Muscle of leg (tissue), 11 donors: Measurements from ENCODE around the gene CPSF4. TPM values are rescaled to one million over a fixed set of nuclear protein-coding genes. Genes with fewer than 3 reads are reported as not detected.

Experiments
- DNase-seq: peaks from one replicate; pipeline ENCODE4 v3.0.0; 2013
- H3K27ac ChIP-seq: one replicate; pipeline ENCODE4 v1.5.1; 2013; ENCODE audit warnings: mild to moderate bottlenecking, low read length, control low read depth
- H3K27me3 ChIP-seq: one replicate; pipeline ENCODE4 v1.6.1; 2013; ENCODE audit warnings: low read length; ENCODE audit not compliant: control insufficient read depth, insufficient read depth
- H3K36me3 ChIP-seq: one replicate; pipeline ENCODE4 v1.6.1; 2013; ENCODE audit warnings: low read length; ENCODE audit not compliant: control insufficient read depth, insufficient read depth
- H3K4me1 ChIP-seq: one replicate; pipeline ENCODE4 v1.6.1; 2013; ENCODE audit warnings: low read length; ENCODE audit not compliant: control insufficient read depth, insufficient read depth
- H3K4me3 ChIP-seq: one replicate; pipeline ENCODE4 v1.5.1; 2013; ENCODE audit warnings: low read length, control low read depth
- H3K9me3 ChIP-seq: replicated peaks from 2 replicates; pipeline ENCODE4 v1.6.1; 2013; ENCODE audit warnings: low read depth, low read length; ENCODE audit not compliant: control insufficient read depth
- WGBS: methylation state at CpG from one replicate; pipeline ENCODE4 v1.1.5; 2013; ENCODE audit warnings: missing lambda C conversion rate; ENCODE audit not compliant: insufficient coverage; 5-methylcytosine and 5-hydroxymethylcytosine counted together
- polyA plus RNA-seq, 8 donors: library from polyadenylated mRNA; unstranded; fragments of 120-200 nt; gene quantifications; one replicate each; pipeline versions ENCODE4 v1.2.1 to v1.2.3, GENCODE V29; 2013; ENCODE audit warnings: inconsistent platforms in 1 of 8, low replicate concordance in 1 of 8; ENCODE audit not compliant: insufficient read length in 8 of 8, insufficient read depth in 1 of 8
- total RNA-seq: library from RNA; stranded (reverse); fragments of 120-200 nt; gene quantifications from one replicate; pipeline ENCODE4 v1.2.4, GENCODE V29; 2013

Gene CPSF4
- total and polyA plus RNA-seq, 9 donors, result 29.2 to 48.3 (median 35.5) TPM

DNA sequence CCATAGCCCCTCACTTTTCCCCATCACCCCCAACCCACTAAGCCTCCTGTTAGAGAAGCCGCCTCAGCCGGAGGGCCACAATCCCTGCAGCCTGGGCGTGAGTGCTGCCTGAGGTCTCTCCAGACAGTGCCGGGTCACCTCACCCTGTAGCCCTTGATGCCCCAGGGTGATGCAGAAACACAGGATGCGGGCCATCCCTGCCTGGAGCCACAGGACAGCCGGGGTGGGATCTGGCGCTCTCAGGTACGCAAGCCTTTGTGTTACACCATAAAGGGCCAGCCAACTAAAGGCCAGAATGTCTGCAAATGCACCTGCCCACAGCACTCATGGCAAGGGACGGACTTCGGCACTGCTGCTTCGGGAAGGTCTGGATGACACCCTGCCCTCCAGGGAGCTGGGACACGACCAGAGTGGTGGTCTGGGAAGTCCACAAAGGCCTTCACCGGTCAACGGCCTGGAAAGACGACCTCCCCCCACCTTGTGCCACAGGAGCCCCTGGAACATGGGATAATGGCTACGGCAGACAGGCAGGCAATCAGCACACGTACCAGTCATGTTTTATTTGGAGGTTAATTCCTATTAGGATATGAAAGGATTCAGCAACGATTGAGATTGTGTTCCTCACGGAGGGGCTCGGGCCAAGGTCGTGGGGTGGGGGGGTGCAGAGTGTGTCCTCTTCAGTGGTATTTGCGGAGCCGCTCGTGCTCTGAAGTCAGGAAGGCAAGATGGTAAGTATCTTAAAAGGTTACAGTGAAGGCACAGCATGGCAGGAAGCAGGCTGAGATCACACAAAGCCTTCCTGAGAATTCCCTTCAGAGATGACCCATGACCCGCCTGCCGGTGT, 19.1 kb downstream of the CPSF4 start:
- Histone ChIP-seq H3K27me3 (no peaks in the 10 kb centered on the region), H3K36me3 (peaks cover 81% of the 10 kb centered on the region), H3K9me3 (no peaks in the 10 kb centered on the region), H3K4me1 (peaks cover 36% of the 10 kb centered on the region), H3K27ac (peak overlapping the region; percentile 7), H3K4me3 (no peak overlapping the region)
- WGBS, result 83% methylated on average over 20 of the region's 26 CpGs
- no peak for DNase-seq

DNA sequence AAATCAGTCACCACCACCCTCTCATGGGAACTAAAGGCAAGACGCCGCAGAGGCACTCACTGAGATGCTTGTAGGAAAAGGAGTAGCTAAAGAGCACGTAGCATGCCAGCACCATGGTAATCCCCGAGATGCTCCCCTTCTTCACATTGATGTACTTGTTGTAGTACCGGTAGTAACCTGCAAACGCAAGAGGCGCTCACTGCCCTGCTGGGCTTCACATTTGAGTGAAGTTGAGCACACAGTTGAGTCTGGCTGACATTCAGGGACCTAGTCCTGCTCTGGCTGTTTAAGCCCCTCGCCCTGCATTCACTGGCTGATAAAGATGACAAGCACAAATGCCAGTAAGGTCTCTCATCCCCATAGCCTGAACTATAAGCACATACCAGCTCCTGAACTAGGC, 20.3 kb downstream of the CPSF4 start:
- 92% methylated on average over 4 of the region's 8 CpGs for WGBS

DNA sequence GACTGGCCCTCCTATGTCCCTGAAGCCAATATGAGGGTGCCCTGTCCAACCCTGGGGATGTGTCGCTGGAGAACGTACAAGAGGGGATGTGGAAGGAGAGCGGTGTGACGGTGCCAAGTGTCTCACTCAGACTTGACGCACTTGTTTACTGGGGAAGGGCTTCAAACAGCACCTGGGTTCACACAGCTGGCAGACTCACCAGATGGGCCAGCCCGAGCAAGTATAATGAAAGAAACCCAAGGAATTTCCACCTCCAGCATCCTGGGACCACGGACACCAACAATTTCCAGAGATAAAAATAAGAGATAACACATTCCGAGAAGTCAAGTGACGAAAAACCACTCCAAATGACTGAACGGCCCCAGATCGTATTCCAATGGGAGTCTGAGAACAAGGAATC, 21.9 kb downstream of the CPSF4 start:
- Histone ChIP-seq H3K36me3 (peaks cover 67% of the 10 kb centered on the region), H3K9me3 (no peaks in the 10 kb centered on the region), H3K27me3 (no peaks in the 10 kb centered on the region), H3K27ac (no peak overlapping the region), H3K4me1 (peaks cover 44% of the 10 kb centered on the region), H3K4me3 (no peak overlapping the region)
- WGBS, result 88% methylated on average over 10 of the region's 11 CpGs
- no peak for DNase-seq

More for the DNA sequence above, 20.3 kb downstream of the CPSF4 start:
- Histone ChIP-seq H3K4me3 (no peak overlapping the region), H3K36me3 (peaks cover 81% of the 10 kb centered on the region), H3K27me3 (no peaks in the 10 kb centered on the region), H3K4me1 (peaks cover 40% of the 10 kb centered on the region), H3K27ac (no peak overlapping the region), H3K9me3 (no peaks in the 10 kb centered on the region)
- DNase-seq, result no peak

DNA sequence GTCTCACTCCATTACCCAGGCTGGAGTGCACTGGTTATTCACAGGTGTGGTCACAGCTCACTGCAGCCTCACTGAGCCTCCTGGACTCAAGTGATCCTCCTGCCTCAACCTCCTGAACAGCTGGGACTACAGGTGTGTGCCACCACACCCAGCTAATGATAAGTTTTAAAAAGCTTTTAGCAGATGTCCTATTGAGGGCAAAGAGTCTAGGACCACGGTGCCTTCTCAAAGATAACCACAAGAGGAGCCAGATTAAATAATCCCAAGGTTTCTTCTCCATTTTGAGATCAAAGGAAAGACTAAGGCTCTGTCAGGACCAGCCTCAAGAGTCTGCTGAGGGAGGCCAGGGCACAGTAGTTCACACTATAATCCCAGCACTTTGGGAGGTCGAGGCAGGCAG, 22.5 kb downstream of the CPSF4 start:
- Histone ChIP-seq H3K4me1 (peaks cover 39% of the 10 kb centered on the region), H3K36me3 (peaks cover 61% of the 10 kb centered on the region), H3K27me3 (no peaks in the 10 kb centered on the region), H3K27ac (no peak overlapping the region), H3K9me3 (no peaks in the 10 kb centered on the region), H3K4me3 (no peak overlapping the region)
- WGBS, result 100% methylated on average over 2 of the region's 2 CpGs
- no peak for DNase-seq

DNA sequence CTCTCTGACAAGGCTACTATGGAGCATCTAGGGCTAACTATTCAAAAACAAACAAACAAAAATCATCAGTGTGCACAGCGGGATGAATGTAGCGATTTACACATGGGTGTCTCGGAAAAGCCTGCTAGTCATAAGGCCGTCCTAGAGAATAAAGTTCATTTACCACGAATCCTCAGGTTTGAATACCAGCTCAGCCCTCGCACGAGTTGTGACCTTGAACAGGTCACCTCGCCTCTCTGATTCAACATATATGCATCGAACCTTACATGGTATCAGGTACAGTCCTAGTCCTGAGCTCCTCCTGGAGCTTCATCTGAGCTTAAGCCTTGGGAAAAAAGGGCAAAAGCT, 26.7 kb downstream of the CPSF4 start:
- DNase-seq, result no peak
- H3K4me1 ChIP-seq, result peaks cover 17% of the 10 kb centered on the region

DNA sequence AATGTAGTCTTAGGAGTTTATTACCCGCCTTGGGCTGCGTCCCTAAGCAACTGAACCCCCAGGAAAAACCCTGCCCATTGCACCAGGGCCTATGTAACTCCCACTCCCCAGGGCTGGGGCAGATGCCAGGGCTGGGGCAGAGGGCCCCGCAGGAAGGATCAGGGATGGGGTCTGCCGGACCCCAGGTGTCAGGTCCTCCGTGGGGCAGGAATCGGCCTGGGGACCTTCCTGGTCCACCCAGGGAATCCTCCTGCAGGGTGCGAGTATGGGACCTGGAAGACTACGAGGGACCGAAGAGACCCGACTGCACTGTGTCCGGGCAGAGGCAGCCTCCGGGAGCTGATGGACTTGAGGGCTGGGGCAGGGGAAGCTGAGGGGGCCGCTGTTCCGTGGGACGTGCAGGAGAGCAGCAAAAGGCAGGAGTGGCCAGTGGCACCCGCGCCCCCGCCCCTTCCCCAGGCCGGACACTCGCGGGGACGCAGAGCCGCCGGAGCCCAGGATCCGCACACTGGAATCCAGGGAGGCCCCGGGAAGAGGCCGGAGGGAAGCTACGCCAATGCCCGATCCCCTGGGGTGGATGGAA, 29.7 kb downstream of the CPSF4 start:
- WGBS, result 84% methylated on average over 25 of the region's 29 CpGs
- Histone ChIP-seq H3K27ac (no peak overlapping the region), H3K4me1 (peaks cover 19% of the 10 kb centered on the region), H3K36me3 (peaks cover 8% of the 10 kb centered on the region), H3K4me3 (no peak overlapping the region), H3K9me3 (no peaks in the 10 kb centered on the region), H3K27me3 (peaks cover 3% of the 10 kb centered on the region)
- DNase-seq, result no peak

More for the DNA sequence above, 26.7 kb downstream of the CPSF4 start:
- Histone ChIP-seq H3K4me3 (peak overlapping the region; percentile 98), H3K36me3 (peaks cover 21% of the 10 kb centered on the region), H3K27me3 (peaks cover 3% of the 10 kb centered on the region), H3K9me3 (no peaks in the 10 kb centered on the region), H3K27ac (peak overlapping the region; percentile 75)
- WGBS, result 15% methylated on average over 8 of the region's 9 CpGs

DNA sequence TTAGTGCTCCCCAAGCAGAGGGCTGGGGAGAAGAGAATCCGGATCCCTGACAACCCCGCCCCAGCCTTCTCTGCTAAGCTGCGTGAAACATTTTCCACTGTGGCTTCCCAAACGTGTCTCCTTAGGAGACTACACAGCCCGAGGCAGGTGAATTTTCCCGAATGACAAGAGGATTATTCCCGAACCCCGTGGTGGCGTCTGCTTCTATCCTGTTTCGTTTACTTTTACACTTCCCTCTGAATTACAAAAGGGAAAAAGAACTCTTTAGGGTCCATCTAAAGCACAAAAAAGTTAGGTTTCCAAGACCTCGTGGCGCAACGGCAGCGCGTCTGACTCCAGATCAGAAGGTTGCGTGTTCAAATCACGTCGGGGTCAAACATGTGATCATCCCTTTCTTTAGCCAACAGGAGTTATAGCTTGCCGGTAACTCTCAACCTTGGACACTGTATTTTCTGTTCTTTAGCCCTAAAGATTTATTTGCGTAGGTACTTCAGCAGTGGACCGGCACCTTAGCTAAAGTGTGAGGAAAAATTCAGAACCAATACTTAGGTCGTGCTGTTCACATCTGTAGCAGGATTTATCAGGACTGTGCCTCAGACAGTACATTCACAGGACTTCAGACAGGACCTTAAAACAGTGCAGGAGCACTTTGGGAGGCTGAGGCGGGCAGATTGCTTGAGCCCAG, 30.8 kb downstream of the CPSF4 start:
- no peaks in the 10 kb centered on the region for H3K9me3 ChIP-seq
- H3K4me3 ChIP-seq, result no peak overlapping the region
- peaks cover 3% of the 10 kb centered on the region for H3K27me3 ChIP-seq
- no peaks in the 10 kb centered on the region for H3K36me3 ChIP-seq
- DNase-seq, result no peak
- peaks cover 20% of the 10 kb centered on the region for H3K4me1 ChIP-seq
- H3K27ac ChIP-seq, result no peak overlapping the region
- 38% methylated on average over 17 of the region's 23 CpGs for WGBS

DNA sequence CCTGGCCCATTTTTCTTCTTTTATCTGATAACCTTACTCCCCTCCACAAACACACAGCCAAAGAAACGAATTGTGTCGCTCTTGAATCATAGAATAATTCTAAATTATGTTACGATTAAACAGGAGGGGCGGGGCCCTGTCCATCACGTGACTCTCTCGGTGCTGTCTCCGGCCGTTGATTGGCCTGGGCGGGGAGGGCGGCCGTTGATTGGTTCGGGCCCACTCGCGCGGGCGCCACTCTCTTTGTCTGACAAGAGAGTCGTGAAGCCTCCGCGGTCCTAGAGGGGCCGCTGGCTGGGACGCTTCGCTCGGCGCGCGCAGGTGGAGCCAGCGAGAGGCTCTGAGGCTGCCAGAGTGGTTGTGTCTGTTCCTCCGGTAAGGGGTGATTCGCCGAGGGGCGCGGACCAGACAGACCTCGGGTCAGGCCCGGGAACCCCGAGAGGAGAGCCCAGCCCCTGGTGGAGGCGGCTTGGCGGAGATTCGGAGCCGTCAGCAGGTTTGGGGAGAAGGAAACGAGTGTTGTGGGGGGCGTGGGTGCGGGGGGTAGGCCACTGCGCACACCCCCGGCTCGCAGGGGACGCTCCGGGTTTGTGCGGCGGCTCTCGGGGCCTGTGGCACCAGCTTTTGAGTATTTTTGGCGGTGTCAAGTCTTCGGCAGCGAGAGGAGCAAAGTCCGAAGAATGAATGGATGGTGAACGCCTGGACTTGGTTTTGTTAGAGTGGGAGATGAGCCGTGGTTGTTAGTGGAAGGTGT, 34.0 kb downstream of the CPSF4 start, which contains the start of gene ZNF789:
Gene ZNF789, plus strand, starts transcription at position 330 of the 754 bp plus-strand sequence. CDS start 3,567 bp downstream, outside the sequence.
- peak within 1 kb of the TSS; percentile 96 for H3K27ac ChIP-seq
- H3K36me3 ChIP-seq, result peaks cover 10% of the 10 kb centered on the region
- peak; percentile 99 for DNase-seq
- no peaks in the 10 kb centered on the region for H3K9me3 ChIP-seq
- under 1% methylated on average over 53 of the region's 56 CpGs for WGBS
- peaks cover 7% of the 10 kb centered on the region for H3K4me1 ChIP-seq
- peaks cover 3% of the 10 kb centered on the region for H3K27me3 ChIP-seq
- peak within 1 kb of the TSS; percentile 86 for H3K4me3 ChIP-seq

DNA sequence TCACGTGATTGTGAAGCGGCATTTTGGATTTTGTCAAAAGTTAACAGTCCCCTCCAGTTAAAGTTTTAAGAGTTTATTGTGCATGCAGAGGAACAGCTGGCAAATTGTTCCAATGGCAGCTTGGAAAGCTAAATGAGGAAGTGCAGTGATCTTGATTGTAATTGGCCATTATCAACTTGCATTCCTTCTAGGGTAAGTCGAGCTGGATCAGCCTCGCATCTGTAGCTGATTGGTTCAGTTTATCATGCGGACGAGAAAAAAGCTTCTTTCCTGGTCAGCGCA, 34.5 kb downstream of the CPSF4 start:
- Histone ChIP-seq H3K9me3 (no peaks in the 10 kb centered on the region), H3K4me1 (peaks cover 9% of the 10 kb centered on the region), H3K36me3 (peaks cover 12% of the 10 kb centered on the region), H3K4me3 (peak overlapping the region; percentile 86), H3K27me3 (peaks cover 3% of the 10 kb centered on the region), H3K27ac (peak overlapping the region; percentile 90)
- 0% methylated on average over 5 of the region's 7 CpGs for WGBS
- peak; percentile 65 for DNase-seq

DNA sequence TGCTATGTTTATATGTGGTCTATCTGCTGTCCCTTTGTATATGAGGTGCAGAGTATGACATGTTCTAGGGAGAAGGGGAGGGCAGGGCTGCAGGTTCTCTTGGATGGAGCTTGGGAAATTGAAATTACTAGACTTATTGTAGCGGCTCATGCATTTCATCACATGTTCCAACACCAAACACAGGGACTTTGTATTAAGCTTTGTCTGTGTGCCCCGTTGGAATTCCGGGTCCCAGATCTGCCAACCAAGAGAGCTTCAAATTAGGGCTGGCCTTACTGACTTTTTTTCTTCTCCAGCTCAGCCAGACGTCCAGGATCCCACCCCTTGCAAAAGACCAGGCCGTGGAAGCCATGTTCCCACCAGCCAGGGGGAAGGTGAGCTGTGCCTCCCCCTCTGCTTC, 37.4 kb downstream of the CPSF4 start:
- no peaks in the 10 kb centered on the region for H3K27me3 ChIP-seq
- no peak overlapping the region for H3K27ac ChIP-seq
- no peak overlapping the region for H3K4me3 ChIP-seq
- peaks cover 33% of the 10 kb centered on the region for H3K36me3 ChIP-seq
- no peak for DNase-seq
- 92% methylated on average over 3 of the region's 5 CpGs for WGBS
- peaks cover 16% of the 10 kb centered on the region for H3K4me1 ChIP-seq
- H3K9me3 ChIP-seq, result no peaks in the 10 kb centered on the region
